NCI-H2107 treated with DMSO at 0.1 percent for 48 hours (cell line): Measurements from ENCODE around the gene AGTPBP1.

Experiments used
- DNase-seq: peaks from one replicate; lab custom pipeline; 2025; ENCODE audit not compliant: unreplicated experiment; lab: John Stamatoyannopoulos, UW

The AGTPBP1 gene

GRCh38 chr9:85541876-85542275 lies 199.9 kb downstream of the AGTPBP1 start:
- no peak for DNase-seq

GRCh38 chr9:85536514-85536913 lies 205.2 kb downstream of the AGTPBP1 start:
- DNase-seq = no peak

- no peak for DNase-seq
Measured at GRCh38 chr9:85536076-85536475, 205.7 kb downstream of the AGTPBP1 start.

- DNase-seq = no peak
Measured at GRCh38 chr9:85534340-85534739, 207.4 kb downstream of the AGTPBP1 start.

GRCh38 chr9:85533538-85533937 lies 208.2 kb downstream of the AGTPBP1 start:
- DNase-seq = no peak

GRCh38 chr9:85530721-85531120 lies 211.0 kb downstream of the AGTPBP1 start:
- no peak for DNase-seq

GRCh38 chr9:85528607-85529006 lies 213.1 kb downstream of the AGTPBP1 start:
- no peak for DNase-seq

GRCh38 chr9:85528142-85528541 lies 213.6 kb downstream of the AGTPBP1 start:
- DNase-seq = no peak

- no peak for DNase-seq
Measured at GRCh38 chr9:85527331-85528020, 214.3 kb downstream of the AGTPBP1 start.

GRCh38 chr9:85524531-85524930 lies 217.2 kb downstream of the AGTPBP1 start:
- DNase-seq = no peak

- no peak for DNase-seq
Measured at GRCh38 chr9:85523202-85523601, 218.6 kb downstream of the AGTPBP1 start.

GRCh38 chr9:85522459-85523092 lies 219.2 kb downstream of the AGTPBP1 start:
- no peak for DNase-seq

- no peak for DNase-seq
Measured at GRCh38 chr9:85521371-85522197, 220.2 kb downstream of the AGTPBP1 start.

- no peak for DNase-seq
Measured at GRCh38 chr9:85516976-85517637, 224.6 kb downstream of the AGTPBP1 start.

- no peak for DNase-seq
Measured at GRCh38 chr9:85516455-85516854, 225.3 kb downstream of the AGTPBP1 start.

- DNase-seq = no peak
Measured at GRCh38 chr9:85515021-85515420, 226.7 kb downstream of the AGTPBP1 start.

GRCh38 chr9:85514256-85514655 lies 227.5 kb downstream of the AGTPBP1 start:
- DNase-seq = no peak

- DNase-seq = no peak
Measured at GRCh38 chr9:85511746-85512145, 230.0 kb downstream of the AGTPBP1 start.

- DNase-seq = no peak
Measured at GRCh38 chr9:85510830-85511504, 230.8 kb downstream of the AGTPBP1 start.

GRCh38 chr9:85508616-85509015 lies 233.1 kb downstream of the AGTPBP1 start:
- DNase-seq = no peak

- DNase-seq = no peak
Measured at GRCh38 chr9:85505612-85506011, 236.1 kb downstream of the AGTPBP1 start.
